Breast epithelium (tissue), 4 donors: ENCODE measurements around the gene LOX. TPM values are rescaled to one million over a fixed set of nuclear protein-coding genes. Genes with fewer than 3 reads are reported as not detected.
"Not testable (repeated sequence)": the region's sequence is repeated elsewhere in the genome, so short reads cannot be mapped to it uniquely, and the experiment has no call there.

Experiments
- DNase-seq, 2 donors: peaks; one replicate each; pipeline ENCODE4 v3.0.0-alpha.2; 2019; ENCODE audit warnings: low spot score in 2 of 2
- H3K27ac ChIP-seq, 2 donors: fragments of 200-600 bp; sonication (generic) in 1 of 2; one replicate each; pipeline ENCODE4 v1.5.1; 2016 to 2019; ENCODE audit warnings: mild to moderate bottlenecking in 1 of 2
- H3K27me3 ChIP-seq, 2 donors: fragments of 200-600 bp; sonication (generic) in 1 of 2; one replicate each; pipeline versions ENCODE4 v1.5.1 to v1.6.0; 2017 to 2019; ENCODE audit warnings: control low read depth in 1 of 2, mild to moderate bottlenecking in 1 of 2
- H3K36me3 ChIP-seq: fragments of 200-600 bp; one replicate; pipeline ENCODE4 v1.5.1; 2019
- H3K4me1 ChIP-seq, 2 donors: fragments of 200-600 bp; sonication (generic); one replicate each; pipeline ENCODE4 v1.5.1; 2016 to 2019; ENCODE audit warnings: control low read depth in 1 of 2
- H3K4me3 ChIP-seq, 3 donors: fragments of 200-600 bp; sonication (generic); 1 replicate in 2 of 3; 2 replicates in 1 of 3; pipeline ENCODE4 v1.5.1; 2016 to 2019; ENCODE audit warnings: mild to moderate bottlenecking in 3 of 3, moderate library complexity in 2 of 3
- H3K9me3 ChIP-seq, 2 donors: fragments of 200-600 bp; sonication (generic) in 1 of 2; one replicate each; pipeline ENCODE4 v1.5.1; 2016 to 2019; ENCODE audit warnings: control low read depth in 1 of 2
- CTCF ChIP-seq, 3 donors: fragments of 450-650 bp; IDR thresholded peaks; one replicate each; pipeline ENCODE4 v1.5.1; 2016 to 2017; ENCODE audit warnings: antibody characterized with exemption in 3 of 3, mild to moderate bottlenecking in 3 of 3, moderate library complexity in 3 of 3
- POLR2A ChIP-seq: fragments of 450-650 bp; IDR thresholded peaks from one replicate; pipeline ENCODE4 v1.6.1; 2016; ENCODE audit warnings: antibody characterized with exemption, mild to moderate bottlenecking, moderate library complexity
- POLR2AphosphoS5 ChIP-seq, 3 donors: sonication (generic); formaldehyde crosslinking; IDR thresholded peaks; one replicate each; pipeline ENCODE4 v1.6.1; 2017; ENCODE audit warnings: antibody characterized with exemption in 3 of 3
- intact Hi-C: fragments of 100-400 bp; cut with DNase I; formaldehyde crosslinking; loops from one replicate; pipeline ENCODE4 v1.15.1; 2023; ENCODE audit warnings: low total_unique reads
- total RNA-seq, 3 donors: library from RNA; depleted of rRNA; stranded (reverse); fragments of >200 nt; gene quantifications; one replicate each; pipeline ENCODE4 v1.1.0, GENCODE V29; 2016

LOX gene
- total RNA-seq, 3 donors from 2014 or later, result 22.4 to 162 (median 35.4) TPM

- no peaks in the 10 kb centered on the region for H3K9me3 ChIP-seq
- no peak for TF ChIP-seq POLR2A
- TF ChIP-seq POLR2AphosphoS5 (IDR thresholded peaks at IDR 0.05), result no peak
- no peak for TF ChIP-seq CTCF (IDR thresholded peaks at IDR 0.05)
- DNase-seq, result no peak
- no peak overlapping the region for H3K27ac ChIP-seq
- no peaks in the 10 kb centered on the region for H3K27me3 ChIP-seq
- intact Hi-C loops, result no loop called here
- H3K36me3 ChIP-seq, result no peaks in the 10 kb centered on the region
- H3K4me1 ChIP-seq, result no peaks in the 10 kb centered on the region
- no peak overlapping the region for H3K4me3 ChIP-seq
These were observed 19.3 kb upstream of the LOX start for GRCh38 chr5:122097391-122097790.

- intact Hi-C loops, result no loop called here
- H3K36me3 ChIP-seq, result no peaks in the 10 kb centered on the region
- no peak for TF ChIP-seq CTCF (IDR thresholded peaks at IDR 0.05)
- TF ChIP-seq POLR2AphosphoS5 (IDR thresholded peaks at IDR 0.05), result no peak
- no peak for TF ChIP-seq POLR2A
These were observed 17.1 kb upstream of the LOX start for GRCh38 chr5:122095158-122095557.

GRCh38 chr5:122094251-122094650 is 16.2 kb upstream of the LOX start:
- H3K27ac ChIP-seq, intact Hi-C loops, H3K4me1 ChIP-seq, H3K9me3 ChIP-seq, H3K27me3 ChIP-seq, DNase-seq, H3K36me3 ChIP-seq, H3K4me3 ChIP-seq: not testable (repeated sequence)

More at GRCh38 chr5:122095158-122095557, 17.1 kb upstream of the LOX start:
- Histone ChIP-seq H3K9me3 (no peaks in the 10 kb centered on the region), H3K27me3 (no peaks in the 10 kb centered on the region), H3K27ac (no peak overlapping the region), H3K4me3 (no peak overlapping the region), H3K4me1 (no peaks in the 10 kb centered on the region)
- DNase-seq, result no peak

- H3K9me3 ChIP-seq, result no peaks in the 10 kb centered on the region
- H3K36me3 ChIP-seq, result no peaks in the 10 kb centered on the region
- DNase-seq, result no peak
- TF ChIP-seq POLR2AphosphoS5 (IDR thresholded peaks at IDR 0.05), result no peak
- TF ChIP-seq POLR2A, result no peak
- TF ChIP-seq CTCF (IDR thresholded peaks at IDR 0.05), result no peak
- no peaks in the 10 kb centered on the region for H3K4me1 ChIP-seq
- no peaks in the 10 kb centered on the region for H3K27me3 ChIP-seq
- intact Hi-C loops, result no loop called here
- no peak overlapping the region for H3K4me3 ChIP-seq
- no peak overlapping the region for H3K27ac ChIP-seq
These were observed 15.5 kb upstream of the LOX start for GRCh38 chr5:122093415-122094180.

- TF ChIP-seq CTCF (IDR thresholded peaks at IDR 0.05) (peak in 1 of 3 donors; percentile 26), POLR2A (no peak), POLR2AphosphoS5 (IDR thresholded peaks at IDR 0.05) (no peak)
- H3K4me1 ChIP-seq, result no peaks in the 10 kb centered on the region
- DNase-seq, result no peak
- no peaks in the 10 kb centered on the region for H3K27me3 ChIP-seq
- intact Hi-C loops, result no loop called here
- H3K36me3 ChIP-seq, result no peaks in the 10 kb centered on the region
- no peak overlapping the region for H3K27ac ChIP-seq
- H3K9me3 ChIP-seq, result no peaks in the 10 kb centered on the region
- no peak overlapping the region for H3K4me3 ChIP-seq
These were observed 14.0 kb upstream of the LOX start for GRCh38 chr5:122091936-122092600.
